NCI-H774 (cell line): ENCODE results near the gene TNFAIP8L1.
"Not testable (repeated sequence)": the region's sequence is repeated elsewhere in the genome, so short reads cannot be mapped to it uniquely, and the experiment has no call there.

Source experiments
- DNase-seq: peaks from one replicate; lab custom pipeline; 2025; lab: John Stamatoyannopoulos, UW

The TNFAIP8L1 gene

GRCh38 chr19:4678881-4679790 is 39.8 kb downstream of the TNFAIP8L1 start:
- no peak for DNase-seq

DNA sequence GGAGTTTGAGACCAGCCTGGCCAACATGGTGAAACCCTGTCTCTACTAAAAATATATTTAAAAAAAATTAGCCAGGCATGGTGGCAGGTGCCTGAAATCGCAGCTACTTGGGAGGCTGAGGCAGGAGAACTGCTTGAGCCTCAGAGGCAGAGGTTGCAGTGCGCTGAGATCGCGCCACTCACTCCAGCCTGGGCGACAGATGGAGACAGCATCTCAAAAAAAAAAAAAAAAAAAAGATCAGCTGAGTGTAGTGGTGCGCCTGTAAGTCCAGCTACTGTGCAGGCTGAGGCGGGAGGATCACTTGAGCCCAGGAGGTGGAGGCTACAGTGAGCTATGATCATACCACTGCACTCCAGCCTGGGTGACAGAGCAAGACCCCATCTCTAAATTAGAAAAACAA is 40.7 kb downstream of the TNFAIP8L1 start:
- DNase-seq: not testable (repeated sequence)

- no peak for DNase-seq
Observed at GRCh38 chr19:4682417-4683200, 43.3 kb downstream of the TNFAIP8L1 start.

DNA sequence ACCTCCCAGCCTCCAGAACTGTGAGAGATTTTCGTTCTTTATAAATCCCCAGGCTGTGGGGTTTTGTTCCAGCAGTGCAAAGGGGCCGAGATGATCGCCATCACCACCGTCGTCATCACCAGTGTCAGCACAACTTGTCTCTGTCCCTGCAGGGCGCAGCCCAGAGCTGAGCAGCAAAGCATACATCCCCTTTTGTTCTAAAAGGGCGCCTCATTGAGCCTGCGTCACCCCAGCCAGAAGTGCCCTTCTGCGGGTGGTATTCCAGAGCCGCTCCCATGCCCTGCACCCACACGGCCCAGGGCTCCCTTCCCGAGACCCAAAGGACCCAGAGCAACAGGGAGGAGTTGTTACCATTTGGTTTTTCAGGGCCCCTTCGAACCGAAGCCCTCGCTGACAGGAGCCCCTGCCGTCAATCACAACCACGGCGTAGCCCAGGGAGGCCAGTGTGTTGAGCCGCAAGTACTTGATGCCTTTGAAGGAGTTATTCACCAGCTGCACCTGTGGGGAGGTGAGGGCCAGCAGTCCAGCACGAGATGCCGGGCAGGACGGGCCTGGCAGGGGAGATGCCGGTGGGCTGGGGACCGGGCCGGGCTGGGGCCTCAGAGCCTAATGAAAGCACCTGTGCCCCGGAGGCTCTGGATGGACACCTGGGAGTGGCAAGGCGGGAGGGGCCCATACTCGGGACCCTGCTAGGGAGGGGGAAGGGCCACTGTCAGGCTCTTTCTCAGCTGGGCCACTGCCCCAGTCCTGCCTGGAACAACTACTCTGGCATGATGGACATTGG is 45.2 kb downstream of the TNFAIP8L1 start:
- no peak for DNase-seq

GRCh38 chr19:4686700-4687099 is 47.4 kb downstream of the TNFAIP8L1 start:
- DNase-seq: no peak

DNA sequence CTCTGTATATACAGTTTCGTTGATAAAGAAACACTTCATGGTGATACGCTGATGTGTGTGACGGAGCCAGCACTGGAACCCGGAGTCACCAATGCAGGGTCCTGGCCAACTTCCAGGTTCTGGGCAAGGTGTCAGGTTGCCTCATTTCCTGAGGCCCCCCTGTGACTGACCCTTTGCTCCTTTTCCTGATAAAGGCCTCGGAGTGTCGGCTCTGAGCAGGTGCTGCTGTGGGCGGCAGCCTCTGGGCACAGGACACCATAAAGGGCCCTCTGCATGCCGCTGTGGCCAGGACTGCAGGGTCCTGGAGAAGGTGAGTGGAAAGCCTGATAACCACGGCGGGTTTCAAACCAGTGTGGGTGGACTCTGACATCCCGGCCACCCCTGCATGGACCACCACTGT is 48.1 kb downstream of the TNFAIP8L1 start:
- no peak for DNase-seq

DNA sequence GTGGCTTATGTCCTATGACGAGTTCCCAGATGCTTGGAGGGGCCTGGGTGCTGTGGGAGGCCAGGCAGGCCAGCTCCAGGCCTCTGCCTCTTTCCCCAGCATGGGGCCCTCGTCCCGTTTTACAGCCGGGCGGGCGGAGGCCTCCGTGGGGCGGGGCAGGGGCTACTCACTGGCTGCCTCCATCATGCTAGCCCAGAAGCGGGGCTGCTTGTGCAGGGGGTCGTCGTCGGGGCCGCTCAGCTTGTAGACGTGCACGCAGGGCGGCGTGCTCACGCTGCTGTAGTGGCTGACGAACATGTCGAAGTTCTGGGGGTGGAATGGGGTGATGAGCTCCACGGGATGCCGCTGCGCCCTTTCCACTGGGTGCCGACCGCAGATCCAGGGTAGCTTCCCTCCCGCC is 49.3 kb downstream of the TNFAIP8L1 start:
- DNase-seq: no peak

GRCh38 chr19:4689403-4689802 is 50.1 kb downstream of the TNFAIP8L1 start:
- DNase-seq: no peak

GRCh38 chr19:4690361-4690760 is 51.0 kb downstream of the TNFAIP8L1 start:
- no peak for DNase-seq

- no peak for DNase-seq
Observed at GRCh38 chr19:4691373-4691772, 52.1 kb downstream of the TNFAIP8L1 start.

- DNase-seq: no peak
Observed at GRCh38 chr19:4692251-4693077, 53.1 kb downstream of the TNFAIP8L1 start.

GRCh38 chr19:4693078-4693350 is 53.7 kb downstream of the TNFAIP8L1 start:
- no peak for DNase-seq

DNA sequence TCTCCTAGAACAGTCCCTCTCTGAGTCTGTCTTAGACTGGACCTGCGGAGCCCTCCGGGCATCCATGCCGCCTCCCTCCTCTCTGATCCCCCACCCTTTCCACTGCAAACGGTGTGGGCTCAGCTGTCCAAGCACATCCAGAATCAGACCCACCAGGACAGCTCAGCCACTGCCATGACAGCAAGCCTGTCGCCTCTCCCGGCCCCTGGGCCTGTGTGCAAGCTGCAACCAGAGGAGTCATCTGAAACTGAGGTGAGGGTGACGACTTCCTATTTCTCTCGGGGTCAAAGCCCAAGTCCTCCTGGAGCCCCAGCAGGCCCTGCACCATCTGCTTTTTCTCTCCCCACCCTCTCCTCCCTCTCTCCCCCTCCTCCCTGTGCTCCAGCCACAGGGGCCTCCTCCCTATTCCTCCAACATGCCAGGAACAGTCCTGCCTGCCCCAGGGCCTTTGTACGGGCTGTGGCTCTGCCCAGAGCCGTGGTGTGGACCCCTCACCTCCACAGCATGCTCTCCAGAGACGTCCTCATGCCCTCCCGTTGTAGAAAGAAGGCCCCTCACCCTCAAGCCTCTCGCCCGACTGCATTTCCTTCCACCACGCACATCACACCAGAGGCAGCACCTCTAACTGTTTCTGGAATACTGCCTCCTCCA is 54.3 kb downstream of the TNFAIP8L1 start:
- no peak for DNase-seq

- DNase-seq: no peak
Observed at GRCh38 chr19:4694211-4694987, 55.1 kb downstream of the TNFAIP8L1 start.

GRCh38 chr19:4695224-4695731 is 56.0 kb downstream of the TNFAIP8L1 start:
- no peak for DNase-seq

GRCh38 chr19:4697304-4697703 is 58.0 kb downstream of the TNFAIP8L1 start:
- DNase-seq: no peak

DNA sequence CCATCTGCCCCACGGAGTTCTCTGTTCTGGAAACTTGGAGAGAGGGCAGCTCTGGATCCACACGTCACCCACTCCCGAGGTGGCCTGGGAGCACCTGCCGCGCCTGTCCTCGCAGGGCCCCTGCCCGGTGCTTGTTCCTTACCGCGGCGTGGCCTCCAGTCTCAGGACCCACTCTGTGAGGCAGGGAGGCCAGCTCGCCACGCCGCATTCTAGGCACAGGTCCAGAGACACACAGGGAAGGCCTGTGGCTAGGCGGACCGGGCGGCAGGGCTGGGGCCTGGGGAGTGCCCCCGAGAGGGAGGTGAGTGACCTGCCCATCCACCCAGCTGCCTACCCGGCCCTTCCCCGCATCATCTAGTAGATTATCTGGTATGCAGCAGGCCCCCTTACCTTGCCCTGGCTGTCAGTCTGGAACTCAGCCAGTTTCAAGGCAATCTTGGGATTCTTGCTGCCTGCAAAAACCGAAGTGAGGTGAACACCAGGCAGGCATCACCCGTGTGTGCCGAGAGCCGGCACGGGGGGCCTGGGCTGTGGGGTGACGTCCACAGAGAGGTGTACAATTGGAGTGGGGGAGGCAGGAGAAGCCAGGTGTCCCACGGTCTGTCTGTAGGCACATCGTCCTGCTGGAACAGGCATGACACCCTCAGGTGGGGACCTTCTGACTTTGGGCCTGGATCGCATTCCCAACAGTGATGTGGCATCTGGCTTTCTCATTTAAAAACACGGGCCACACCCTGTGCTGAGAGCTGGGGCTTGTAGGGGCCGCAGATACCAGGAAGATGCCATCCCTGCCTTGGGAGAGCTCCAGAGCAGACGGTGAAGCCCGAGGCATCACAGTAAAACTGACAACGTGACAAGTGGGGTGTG is 60.7 kb downstream of the TNFAIP8L1 start:
- no peak for DNase-seq

DNA sequence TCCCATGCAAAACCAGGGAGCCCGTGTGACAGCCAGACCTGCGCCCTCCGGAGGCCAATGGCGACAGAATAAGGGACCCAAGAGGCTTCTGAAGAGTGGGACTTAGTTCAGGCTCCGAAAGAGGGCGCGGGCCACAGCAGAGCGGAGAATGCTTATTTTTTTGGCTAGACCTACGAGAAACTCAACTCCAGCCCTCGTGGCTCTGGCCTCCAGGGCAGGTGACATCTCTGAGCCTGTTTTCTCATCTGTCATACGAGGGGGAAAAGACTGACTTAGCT is 61.3 kb downstream of the TNFAIP8L1 start:
- no peak for DNase-seq

DNA sequence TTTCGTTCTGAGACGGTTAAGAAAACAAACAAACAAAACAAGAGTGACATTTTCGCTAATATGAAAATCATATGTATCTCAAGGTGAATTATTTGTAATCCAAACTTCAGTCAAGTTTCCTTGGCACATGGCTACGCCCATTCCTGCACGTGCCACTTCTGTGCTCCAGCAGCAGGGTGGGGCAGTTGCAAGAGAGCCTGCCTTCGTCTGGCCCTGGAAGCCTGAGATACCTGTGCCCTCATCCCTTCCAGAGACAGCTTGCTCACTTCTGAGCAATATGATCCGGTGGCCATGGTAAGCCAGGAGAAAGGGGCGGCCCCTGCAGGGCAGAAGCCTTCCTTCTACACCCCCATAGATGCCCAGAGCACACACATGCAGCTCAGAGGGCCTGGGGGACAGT is 62.2 kb downstream of the TNFAIP8L1 start:
- DNase-seq: no peak
